ENCODE results near the gene CA5A. TPM values are rescaled to one million over a fixed set of nuclear protein-coding genes. Genes with fewer than 3 reads are reported as not detected.
"Not testable (repeated sequence)": the region's sequence is repeated elsewhere in the genome, so short reads cannot be mapped to it uniquely, and the experiment has no call there.

The CA5A gene
- total and polyA plus RNA-seq, 9 of the 15 experiments (the other 6 are each of a cell fraction or from before 2014, with no cell fraction given): not detected

DNA sequence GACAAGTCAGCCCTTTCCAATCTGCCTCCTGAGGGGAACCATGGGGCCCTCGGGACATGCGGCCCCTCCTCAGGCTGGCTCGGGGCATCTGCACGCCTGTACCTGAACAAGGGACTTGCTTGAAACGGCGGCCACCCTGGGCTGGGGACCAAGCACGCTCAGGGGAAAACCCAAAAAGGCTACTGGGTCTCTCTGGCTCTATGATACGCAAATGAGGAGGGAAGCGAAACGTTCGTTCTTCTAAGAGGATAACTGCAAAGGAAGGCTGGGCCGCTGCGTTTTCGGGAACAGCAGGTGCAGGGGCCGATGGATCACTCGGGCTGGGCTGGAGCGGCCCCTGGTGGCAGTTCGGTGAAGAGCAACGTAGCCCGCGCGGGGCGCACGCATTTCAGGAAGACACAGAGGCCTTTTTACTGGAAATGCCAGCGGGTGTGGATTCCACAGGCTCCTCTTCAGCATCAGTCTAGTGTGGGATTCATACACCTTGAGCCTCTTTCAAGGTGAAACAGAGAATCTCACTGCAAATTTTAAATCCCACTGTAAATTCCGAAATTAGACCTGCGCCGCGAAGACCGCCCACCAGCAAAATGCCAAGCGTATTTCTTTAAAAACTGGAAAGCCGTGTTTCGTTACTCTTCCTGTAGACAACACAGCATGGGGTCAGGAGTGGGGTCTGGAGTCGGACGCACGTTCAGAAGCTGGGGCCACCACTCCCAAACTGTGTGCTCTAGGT, 27.0 kb downstream of the CA5A start (continued):
- TF ChIP-seq, protein P1, sequence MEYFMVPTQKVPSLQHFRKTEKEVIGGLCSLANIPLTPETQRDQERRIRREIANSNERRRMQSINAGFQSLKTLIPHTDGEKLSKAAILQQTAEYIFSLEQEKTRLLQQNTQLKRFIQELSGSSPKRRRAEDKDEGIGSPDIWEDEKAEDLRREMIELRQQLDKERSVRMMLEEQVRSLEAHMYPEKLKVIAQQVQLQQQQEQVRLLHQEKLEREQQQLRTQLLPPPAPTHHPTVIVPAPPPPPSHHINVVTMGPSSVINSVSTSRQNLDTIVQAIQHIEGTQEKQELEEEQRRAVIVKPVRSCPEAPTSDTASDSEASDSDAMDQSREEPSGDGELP (CRISPR knock-in tag; IDR thresholded peaks at IDR 0.05; ENCODE audit: borderline replicate concordance): peak; percentile 48; the same call in 1 of the 2 replicates
- TF ChIP-seq, protein P2, sequence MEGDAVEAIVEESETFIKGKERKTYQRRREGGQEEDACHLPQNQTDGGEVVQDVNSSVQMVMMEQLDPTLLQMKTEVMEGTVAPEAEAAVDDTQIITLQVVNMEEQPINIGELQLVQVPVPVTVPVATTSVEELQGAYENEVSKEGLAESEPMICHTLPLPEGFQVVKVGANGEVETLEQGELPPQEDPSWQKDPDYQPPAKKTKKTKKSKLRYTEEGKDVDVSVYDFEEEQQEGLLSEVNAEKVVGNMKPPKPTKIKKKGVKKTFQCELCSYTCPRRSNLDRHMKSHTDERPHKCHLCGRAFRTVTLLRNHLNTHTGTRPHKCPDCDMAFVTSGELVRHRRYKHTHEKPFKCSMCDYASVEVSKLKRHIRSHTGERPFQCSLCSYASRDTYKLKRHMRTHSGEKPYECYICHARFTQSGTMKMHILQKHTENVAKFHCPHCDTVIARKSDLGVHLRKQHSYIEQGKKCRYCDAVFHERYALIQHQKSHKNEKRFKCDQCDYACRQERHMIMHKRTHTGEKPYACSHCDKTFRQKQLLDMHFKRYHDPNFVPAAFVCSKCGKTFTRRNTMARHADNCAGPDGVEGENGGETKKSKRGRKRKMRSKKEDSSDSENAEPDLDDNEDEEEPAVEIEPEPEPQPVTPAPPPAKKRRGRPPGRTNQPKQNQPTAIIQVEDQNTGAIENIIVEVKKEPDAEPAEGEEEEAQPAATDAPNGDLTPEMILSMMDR (IDR thresholded peaks at IDR 0.05 in 2 of 3, conservative IDR thresholded peaks at IDR 0.05 in 1 of 3; ENCODE audit: insufficient read depth in 2 of 3, low read depth in 1 of 3, low read length in 3 of 3): peak; percentile 87 to 90 (median 88)
- peak; percentile 40 for TF ChIP-seq BHLHE40 (IDR thresholded peaks at IDR 0.05; ENCODE audit: low read length)
- TF ChIP-seq, protein P3, sequence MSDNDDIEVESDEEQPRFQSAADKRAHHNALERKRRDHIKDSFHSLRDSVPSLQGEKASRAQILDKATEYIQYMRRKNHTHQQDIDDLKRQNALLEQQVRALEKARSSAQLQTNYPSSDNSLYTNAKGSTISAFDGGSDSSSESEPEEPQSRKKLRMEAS (CRISPR knock-in tag; IDR thresholded peaks at IDR 0.05): peak; percentile 29; the same call in 1 of the 2 replicates
- peak; percentile 52; the same call in 1 of the 2 replicates for TF ChIP-seq RB1 (IDR thresholded peaks at IDR 0.05; ENCODE audit: low read depth)

DNA sequence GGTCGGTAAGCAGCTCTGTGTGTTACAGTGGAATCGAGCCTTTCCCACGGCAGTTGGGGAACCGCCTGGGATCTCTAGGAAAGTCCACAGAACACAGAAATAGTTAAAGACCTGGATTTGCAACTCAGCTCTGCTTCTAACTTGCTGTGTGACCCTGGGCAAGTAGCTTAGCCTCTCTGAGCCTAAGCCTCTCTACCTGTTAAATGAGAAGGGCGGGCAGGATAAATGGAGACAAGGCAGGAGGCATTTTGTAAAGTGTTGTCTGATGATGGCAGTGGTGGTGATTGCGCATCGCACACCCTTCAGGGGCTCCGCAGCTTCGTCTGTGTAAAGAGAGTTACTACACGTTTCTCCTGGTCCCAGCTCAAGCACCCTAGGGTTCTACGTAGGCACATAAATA, 28.2 kb downstream of the CA5A start:
- H3K36me3 ChIP-seq (ENCODE audit: control insufficient read depth, insufficient read depth, low read length); BruUV-seq (replicated peaks); H3K9me1 ChIP-seq (ENCODE audit: control insufficient read depth, insufficient read depth, low read length); H3K9ac ChIP-seq (ENCODE audit: insufficient read depth in 1 of 2, low read depth in 2 of 2, low read length in 2 of 2); H3K27ac ChIP-seq (ENCODE audit: extremely low read depth, low read depth, low read length); in situ Hi-C loops (cut with MboI); ATAC-seq; H3K79me2 ChIP-seq (ENCODE audit: control insufficient read depth, insufficient read depth, low read length); DNase-seq (ENCODE audit: extremely low read depth in 1 of 4, low spot score in 3 of 4); H3K4me1 ChIP-seq (replicated peaks in 1 of 2; ENCODE audit: control insufficient read depth in 2 of 2, insufficient read depth in 2 of 2, low read length in 2 of 2); H3K4me3 ChIP-seq; H2AFZ ChIP-seq (ENCODE audit: low read depth, low read length); H3K4me2 ChIP-seq (ENCODE audit: insufficient read depth, low read length); H4K20me1 ChIP-seq (replicated peaks; ENCODE audit: control insufficient read depth, insufficient read depth, low read length); FAIRE-seq; H3K9me3 ChIP-seq (replicated peaks; ENCODE audit: control insufficient read depth, insufficient read depth, low read depth, low read length): not testable (repeated sequence)
- intact Hi-C loops (cut with micrococcal nuclease): loop anchor here (2.0 kb wide), 1 partner anchor 37 kb away; no protein-coding TSS in a partner anchor
- peaks cover 2 to 23% of the 10 kb centered on the region in 2 experiments; a peak in 2 of 5 replicates for H3K27me3 ChIP-seq (ENCODE audit: control insufficient read depth in 2 of 2, insufficient read depth in 2 of 2, low read length in 2 of 2)
- POLR2A ChIA-PET: interaction anchor here (0.6 to 1.2 kb wide), 2 partner anchors 129 to 420 kb away, joined by 3 read pairs; no protein-coding TSS in a partner anchor
- TF ChIP-seq ADNP (tag; IDR thresholded peaks at IDR 0.05) (0 out of 2 replicates have a peak, but pooled peaks have one; percentile 16), ZFP36 (IDR thresholded peaks at IDR 0.05; ENCODE audit: low read depth, low read length, partially characterized antibody) (peak; percentile 57), BCOR (IDR thresholded peaks at IDR 0.05) (peak; percentile 81), RBM25 (IDR thresholded peaks at IDR 0.05; ENCODE audit: low read depth, low read length, severe bottlenecking) (peak; percentile 70), HDAC2 (IDR thresholded peaks at IDR 0.05) (peak; percentile 31; the same call in 1 of the 2 replicates), KDM1A (IDR thresholded peaks at IDR 0.05) (0 out of 4 replicates have a peak, but pooled peaks of 1 of the 2 experiments have one; percentile 43)
- CTCF ChIA-PET (ENCODE audit: low intra/inter-chr PET ratio): interaction anchor here (2.1 to 2.6 kb wide), 2 partner anchors 58 to 128 kb away, joined by 18 to 24 read pairs; no protein-coding TSS in a partner anchor
- 44% methylated on average over 11 of the region's 11 CpGs for WGBS (ENCODE audit: insufficient coverage, low coverage, missing lambda C conversion rate)

Measured in K562 (cell line).